HG03064 (cell line): Measurements from ENCODE around the gene EEF1AKMT1.

Experiments used
- ATAC-seq: cut with Tn5 transposase; IDR thresholded peaks from one replicate; pipeline ENCODE4 v1.9.1; 2021; ENCODE audit warnings: low read depth; ENCODE audit not compliant: unreplicated experiment

Gene EEF1AKMT1

DNA sequence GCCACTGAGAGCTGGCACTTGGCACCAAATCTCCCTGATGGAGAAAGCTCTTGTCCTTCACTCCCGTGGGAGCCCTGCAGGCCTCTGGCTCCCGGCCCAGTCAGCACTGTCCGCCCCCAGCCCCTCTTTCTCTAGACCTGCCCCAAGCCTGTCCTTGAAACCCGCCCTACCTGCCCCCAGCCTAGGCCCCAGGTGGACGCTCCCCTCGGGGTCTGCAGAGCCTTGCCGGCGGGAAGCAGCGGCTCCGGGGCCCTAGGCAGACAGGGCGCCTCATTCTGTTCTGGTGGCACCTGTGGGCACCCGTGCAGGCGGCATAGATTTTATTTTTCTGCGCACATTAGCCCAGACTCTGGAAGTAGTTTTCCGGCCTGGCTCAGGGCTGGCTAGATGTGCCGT is 52.7 kb downstream of the EEF1AKMT1 start:
- ATAC-seq, result no peak

DNA sequence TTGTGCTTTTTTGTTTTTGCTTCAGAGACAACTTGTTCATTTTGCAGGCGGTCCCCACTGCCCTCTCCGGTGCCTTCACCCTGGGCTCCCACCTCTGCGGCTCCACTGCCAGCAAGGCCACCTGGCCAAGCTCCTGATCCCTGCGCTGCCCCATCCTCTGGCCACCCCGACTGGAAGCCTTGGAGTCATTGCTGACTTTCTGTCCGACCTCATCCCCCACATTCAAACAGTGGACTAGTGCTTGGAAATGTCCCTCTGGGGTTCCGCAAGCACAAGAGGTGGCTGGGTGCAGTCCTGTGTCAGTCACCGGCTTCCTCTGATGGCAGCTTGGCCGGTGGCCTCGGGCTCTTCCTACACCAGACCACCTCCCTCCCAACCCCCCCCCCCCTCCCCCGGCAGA is 53.3 kb downstream of the EEF1AKMT1 start:
- ATAC-seq, result no peak

DNA sequence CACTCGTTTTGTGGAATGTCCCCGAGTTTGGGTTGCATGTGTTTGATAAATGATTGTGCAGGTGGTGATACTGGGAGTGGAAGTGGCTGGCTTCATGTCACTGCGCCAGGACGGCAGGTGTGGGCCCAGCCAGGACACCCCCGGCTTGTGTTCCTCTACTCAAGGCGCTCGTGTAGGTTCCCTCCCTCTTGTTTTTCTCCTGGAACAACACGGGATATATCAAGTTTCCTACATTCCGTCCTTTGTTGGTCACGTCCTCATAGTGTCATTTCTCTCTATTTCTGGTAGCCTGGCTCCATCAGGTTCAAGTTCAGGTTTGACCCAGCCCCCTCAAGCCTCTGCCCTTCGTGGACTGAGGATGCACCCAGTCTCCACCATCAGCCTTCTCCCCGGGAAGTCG is 54.0 kb downstream of the EEF1AKMT1 start:
- no peak for ATAC-seq

DNA sequence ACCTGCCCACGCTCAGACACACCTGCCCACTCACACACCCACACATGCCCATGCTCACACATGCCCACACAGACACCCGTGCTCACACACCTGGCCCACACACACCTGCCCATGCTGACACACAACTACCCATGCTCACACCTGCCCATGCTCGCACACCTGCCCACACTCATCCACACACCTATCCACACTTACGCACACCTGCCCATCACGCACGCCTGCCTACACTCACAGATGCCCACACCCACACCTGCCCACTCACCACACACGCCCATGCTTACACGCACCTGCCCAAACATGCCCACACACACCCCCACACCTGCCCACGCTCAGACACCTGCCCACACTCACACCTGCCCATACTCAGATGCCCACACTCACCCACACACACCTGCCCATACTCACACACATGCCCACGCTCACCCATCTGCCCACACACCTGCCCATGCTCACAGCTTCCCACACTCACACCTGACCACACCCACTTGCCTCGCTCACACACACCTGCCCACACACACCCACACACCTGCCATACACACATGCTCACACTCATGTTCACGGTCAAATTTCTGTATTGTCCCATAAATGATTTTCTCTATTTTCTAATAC is 54.7 kb downstream of the EEF1AKMT1 start:
- no peak for ATAC-seq

DNA sequence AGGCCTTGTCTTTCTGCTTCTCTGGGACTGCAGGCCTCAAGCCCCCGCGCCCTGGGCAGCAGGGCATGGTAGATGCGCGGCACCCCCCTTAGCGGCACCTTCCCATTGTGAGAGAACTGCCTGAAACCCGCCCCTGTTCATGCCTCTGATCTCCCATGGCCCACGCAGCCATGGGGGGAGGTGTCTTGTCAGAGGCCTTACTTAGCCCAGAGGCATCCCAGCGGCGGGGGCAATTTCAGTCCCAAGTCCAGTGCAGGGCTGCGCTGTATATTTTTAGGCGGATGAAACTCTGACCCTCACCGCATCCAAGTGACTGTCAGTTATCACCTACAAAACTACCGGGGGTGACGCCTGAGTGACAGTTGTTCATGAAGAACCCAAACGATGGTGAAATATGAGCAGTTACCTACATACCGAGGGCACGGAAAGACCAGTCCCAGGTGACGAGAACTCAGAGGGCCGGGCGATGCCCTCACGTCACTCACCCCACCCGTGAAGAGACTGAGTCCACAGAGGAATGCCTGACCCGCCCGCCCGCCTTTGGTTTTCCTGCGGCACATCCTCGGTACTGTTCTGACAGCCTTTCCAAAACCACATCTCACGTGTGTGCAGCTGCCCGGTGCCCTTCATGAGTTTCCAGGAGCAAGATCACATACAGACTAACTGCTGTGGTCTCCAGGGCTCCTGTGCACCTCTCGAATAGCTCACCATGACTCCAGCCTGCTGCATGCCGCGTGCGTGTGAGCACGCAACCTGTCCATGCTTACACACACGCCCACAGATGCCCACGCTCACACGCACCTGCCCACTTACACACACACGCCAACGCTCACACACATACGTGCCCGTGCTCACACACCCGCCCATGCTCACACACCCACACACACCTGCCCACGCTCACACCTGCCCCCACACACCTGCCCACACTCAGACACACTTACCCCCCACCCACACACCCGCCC is 55.9 kb downstream of the EEF1AKMT1 start:
- no peak for ATAC-seq

DNA sequence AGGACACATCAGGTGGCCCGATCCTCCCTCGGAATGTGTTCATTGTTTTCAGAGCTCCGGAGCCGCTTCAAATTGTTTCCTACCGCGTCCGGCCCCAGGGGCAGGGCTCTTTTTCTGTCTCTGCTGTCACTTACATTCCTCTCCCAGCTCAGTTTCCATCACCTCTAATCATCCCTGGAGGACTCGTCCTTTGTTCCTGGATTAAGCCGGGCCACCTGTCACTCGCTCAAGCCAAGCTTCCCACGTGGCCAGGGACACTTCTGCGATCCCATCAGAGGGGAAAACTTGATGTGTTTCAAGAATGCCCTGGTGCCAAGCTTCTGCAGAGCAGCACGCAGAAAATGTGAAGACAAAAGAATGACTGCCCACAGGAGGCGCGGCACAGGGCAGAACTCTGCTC is 56.8 kb downstream of the EEF1AKMT1 start:
- no peak for ATAC-seq

DNA sequence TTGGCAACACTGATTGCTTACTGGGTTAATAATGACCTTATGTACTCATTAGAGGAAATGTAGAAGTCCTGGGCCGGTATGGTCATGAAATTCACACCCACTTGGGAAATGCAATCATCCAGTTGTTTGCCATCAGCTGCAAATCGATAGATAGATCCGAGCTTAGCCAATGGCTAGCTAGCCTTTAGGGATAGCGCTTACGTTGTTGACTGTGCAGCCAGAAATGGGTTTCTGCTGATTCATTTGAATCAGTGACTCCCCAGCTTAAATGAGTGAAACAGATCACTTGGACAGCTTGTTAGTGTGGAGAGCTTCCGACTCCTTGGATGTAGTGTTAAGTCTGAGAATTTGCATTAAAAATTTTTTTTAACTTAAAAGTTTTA is 58.4 kb downstream of the EEF1AKMT1 start:
- ATAC-seq, result no peak

DNA sequence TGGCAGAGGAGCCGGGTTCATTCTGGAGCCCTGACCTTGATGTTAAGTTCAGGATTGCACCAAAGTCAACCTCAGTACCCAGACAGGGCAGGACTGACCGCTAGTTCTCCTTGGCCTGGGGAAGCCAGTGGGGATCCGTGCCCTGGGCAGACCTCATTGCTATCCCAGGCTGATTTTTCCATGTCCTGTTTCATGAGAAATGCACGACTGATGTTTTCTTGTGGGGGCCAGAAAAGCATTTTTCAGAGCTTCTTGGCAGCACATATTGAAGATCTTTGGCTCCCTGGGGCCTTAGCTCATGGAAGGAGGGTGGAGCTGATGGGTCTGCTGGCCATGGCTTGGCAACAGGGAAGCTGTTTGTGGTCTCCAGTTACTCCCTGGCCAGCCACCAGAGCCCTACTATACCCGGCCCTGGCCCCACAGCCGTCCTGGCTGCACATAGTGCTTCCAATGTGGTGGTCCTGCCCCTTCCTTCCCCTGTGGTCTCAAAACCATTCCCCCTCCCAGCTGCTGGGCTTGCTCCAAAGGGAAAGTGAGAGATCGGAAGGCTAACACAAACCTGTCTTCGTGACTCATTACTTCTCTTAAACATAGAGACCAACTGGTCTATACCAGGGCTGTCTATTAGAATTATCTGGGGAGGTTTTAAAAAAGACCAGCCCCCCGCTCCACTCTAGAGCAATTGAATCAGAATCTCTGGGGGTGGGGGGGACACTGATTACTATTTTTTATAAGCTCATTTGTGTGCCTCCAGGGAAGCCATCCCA is 59.0 kb downstream of the EEF1AKMT1 start:
- ATAC-seq, result no peak

DNA sequence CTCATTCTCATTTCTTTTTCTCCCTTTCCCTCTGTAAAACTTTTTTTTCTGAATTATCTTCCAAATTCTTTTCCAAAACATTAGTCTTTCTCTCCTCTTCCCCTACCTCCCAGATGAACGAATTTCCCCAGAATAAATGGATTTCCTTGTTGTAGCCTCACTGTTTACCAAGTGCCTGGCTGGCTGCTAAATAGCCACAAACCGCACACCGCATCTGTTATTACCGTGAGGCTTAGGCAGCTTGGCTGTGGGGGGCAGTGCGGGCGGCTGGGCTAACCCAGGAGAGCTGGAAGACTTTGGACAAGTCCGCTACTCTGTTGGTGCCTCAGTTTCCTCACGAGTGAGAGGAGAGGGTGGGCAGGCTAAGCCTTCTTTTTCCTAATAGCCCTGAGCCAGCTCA is 59.6 kb downstream of the EEF1AKMT1 start:
- ATAC-seq, result no peak

DNA sequence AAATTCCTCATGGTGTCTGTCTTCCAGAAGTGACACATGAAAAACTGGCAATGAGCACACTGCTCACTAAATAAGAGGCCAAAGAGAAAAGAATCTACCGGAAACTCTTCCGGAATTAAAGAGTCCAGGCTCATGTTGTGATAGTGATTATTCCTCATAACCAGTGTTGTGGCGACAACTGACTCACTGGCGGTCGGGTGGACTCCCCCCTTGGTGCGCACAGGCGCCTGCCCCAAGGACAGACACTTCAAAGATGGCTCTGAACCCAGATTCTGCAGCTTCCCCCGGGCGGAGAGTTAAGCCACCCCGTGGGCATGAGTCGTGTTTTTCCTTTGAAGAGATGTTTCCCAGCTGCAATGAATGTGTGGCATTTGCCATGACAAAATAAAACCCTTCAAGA is 60.0 kb downstream of the EEF1AKMT1 start:
- ATAC-seq, result no peak

DNA sequence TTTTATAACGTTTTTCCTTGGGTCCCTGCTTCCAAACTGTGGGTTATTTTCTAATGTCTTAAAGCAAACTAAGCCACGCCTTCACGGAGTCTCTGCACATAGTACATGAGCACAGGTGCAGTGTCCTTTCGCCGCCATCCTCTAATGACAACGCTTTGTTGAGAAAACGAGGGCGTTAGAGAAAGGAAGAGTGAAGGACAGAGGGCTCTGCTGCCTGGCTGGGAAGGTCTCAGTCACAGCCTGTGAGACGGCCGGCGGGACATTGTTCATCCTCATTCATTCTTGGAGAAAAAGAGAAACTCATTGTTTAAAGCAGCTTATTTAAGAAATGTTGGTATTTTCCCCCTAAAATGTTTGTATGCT is 60.8 kb downstream of the EEF1AKMT1 start:
- no peak for ATAC-seq

DNA sequence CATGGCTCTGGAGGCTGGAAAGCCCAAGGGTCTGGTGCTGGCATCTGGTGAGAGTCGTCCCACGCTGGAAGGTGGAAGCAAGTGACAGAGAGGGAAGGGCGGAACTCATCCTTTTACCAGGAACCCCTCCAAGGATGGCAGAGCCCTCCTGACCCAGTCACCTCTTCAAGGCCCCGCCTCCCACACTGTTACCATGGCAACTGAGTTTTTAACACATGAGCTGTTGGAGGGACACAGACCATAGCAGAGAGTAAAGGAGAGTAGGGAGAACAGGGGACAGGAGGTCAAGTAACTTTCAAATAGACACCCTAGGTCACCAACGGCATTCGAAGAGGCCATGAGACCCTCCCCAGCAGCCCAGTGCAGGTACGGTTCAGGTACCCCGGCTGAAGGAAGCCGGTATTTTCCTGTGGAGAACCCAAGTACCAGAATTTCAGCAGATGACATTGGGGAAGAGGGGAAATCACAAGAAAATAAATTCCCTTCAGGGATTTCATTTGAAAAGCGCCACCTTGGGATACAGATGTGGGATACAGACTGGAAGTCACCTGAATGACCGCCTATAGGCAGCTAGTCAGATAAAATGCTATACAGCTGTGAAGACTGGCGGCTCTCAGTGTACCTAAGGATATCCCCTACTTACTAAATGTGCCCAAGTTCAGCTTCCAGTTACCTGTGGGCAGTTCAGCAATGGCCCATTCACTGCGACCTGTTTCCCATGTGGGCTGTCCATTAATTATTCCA is 62.3 kb downstream of the EEF1AKMT1 start:
- no peak for ATAC-seq

DNA sequence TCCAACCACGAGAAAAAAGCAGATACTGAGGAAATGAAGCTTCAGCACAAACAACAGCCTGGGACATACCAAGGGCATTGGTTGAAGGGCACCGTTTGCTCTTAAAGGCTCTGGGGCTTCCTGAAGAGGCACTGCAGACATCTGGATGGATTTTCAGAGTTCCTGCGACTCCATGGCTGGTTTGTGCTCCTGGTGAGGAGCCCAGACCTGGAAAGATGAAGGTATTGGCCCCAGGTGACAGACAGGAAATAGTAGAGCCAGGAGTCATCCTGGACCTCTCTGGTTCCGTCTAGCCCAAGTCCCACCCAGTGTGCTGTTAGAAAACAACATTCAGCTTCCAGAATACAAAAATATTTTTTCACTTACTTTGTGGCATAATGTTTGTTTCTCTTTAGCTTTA is 64.0 kb downstream of the EEF1AKMT1 start:
- ATAC-seq, result no peak

DNA sequence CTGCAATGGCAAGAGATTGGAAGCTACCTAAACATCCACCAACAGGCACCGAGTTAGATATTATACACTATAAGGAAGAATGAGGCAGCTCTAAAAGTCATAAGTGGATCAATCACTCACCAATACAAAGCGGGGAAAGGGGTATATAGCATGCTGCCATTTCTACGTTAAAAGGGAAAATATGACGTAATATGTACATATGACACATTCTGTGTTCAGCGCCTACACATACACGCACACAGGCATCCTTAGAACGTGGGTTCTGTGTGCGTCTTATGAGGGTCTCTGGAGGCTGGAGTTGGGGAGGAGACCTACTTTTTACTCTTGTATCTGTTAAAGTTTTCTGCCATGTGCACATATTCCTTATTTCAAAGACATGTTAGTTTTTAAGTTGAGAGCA is 64.4 kb downstream of the EEF1AKMT1 start:
- ATAC-seq, result no peak

DNA sequence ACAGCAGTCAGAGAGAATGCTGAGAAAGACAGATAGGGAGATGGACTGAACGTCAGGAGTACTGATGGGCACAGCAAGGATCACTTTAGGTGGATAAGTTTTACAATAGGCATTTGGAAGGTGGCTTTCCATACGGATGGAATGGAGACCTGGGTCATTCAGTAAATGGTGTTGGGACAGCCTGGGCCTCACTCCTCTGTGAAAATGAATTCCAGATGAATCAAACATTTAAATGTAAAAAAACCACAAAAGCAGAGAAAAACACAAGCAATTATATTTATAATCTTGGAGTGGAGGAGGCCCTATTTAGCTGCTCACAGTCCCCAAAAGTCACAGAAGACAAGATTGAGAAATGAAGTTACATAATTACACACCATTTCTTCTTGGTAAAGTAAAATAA is 65.5 kb downstream of the EEF1AKMT1 start:
- no peak for ATAC-seq

DNA sequence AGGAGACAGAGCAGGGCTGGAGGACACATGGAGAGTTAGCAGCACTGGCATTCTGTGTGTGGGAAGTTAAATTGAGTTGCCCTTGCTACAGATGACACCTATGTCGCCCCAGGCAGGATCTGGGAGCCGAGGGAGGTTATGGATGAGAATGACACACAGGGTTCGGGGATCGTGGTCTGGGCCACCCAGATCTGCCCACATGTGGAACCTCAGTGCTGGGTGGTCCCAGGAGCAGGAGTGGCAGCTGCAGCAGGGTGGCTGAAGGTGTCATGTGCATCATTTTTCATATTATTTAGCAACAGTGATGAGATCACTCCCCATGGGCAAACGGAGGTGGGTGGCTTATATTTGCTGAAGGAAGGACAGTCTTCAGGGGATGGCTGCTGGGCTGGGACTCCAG is 67.1 kb downstream of the EEF1AKMT1 start:
- ATAC-seq, result no peak

DNA sequence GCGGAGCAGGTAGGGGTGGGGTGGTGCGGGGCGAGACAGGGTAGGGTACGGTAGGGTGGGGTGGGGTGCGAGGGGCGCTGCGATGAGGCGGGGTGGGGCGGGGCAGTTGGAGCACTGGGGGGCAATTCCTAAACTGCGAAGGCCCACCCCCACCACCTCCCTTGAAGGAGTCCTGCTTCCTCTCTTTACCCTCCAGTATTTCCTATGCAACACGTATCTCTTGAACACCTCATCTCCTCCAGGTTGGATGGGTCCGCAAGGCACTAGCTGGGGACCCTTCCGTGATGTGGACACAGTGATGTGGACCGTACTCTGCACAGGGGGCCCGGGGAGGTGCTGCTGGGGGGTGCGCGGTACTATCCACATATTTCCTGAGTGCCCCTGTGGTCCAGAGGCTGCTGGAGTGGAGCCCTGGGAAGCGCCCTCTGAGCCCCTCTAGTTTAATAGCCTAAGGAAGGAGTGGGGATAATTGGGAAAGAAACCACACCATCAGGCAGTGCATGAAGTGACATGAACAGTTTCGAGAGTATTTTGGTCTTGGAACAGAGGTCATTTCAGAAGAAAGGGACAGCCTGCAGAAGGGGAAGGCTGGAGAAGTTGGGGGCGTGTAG is 69.2 kb downstream of the EEF1AKMT1 start:
- no peak for ATAC-seq

DNA sequence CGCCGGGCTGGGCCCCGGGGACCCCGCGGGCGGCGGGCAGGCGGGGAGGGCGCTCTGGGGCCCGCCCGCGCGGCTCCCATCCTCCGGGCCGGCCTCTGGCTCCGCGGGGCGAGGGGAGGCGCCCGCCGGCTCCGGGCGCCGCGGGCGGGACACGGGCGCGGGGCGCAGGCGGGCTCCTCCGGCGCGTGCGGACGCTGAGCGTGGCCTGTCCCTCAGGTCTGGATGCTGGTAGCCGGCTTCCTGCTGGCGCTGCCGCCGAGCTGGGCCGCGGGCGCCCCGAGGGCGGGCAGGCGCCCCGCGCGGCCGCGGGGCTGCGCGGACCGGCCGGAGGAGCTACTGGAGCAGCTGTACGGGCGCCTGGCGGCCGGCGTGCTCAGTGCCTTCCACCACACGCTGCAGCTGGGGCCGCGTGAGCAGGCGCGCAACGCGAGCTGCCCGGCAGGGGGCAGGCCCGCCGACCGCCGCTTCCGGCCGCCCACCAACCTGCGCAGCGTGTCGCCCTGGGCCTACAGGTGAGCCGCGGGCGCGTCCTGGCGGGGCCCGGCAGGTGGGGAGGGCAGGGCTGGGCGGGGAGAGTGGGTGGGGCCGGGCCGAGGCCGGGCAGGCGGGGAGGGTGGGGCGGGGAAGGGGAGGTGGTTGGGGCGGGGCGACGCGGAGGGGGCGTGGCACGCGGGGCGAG is 69.8 kb downstream of the EEF1AKMT1 start:
- ATAC-seq, result peak; percentile 85

DNA sequence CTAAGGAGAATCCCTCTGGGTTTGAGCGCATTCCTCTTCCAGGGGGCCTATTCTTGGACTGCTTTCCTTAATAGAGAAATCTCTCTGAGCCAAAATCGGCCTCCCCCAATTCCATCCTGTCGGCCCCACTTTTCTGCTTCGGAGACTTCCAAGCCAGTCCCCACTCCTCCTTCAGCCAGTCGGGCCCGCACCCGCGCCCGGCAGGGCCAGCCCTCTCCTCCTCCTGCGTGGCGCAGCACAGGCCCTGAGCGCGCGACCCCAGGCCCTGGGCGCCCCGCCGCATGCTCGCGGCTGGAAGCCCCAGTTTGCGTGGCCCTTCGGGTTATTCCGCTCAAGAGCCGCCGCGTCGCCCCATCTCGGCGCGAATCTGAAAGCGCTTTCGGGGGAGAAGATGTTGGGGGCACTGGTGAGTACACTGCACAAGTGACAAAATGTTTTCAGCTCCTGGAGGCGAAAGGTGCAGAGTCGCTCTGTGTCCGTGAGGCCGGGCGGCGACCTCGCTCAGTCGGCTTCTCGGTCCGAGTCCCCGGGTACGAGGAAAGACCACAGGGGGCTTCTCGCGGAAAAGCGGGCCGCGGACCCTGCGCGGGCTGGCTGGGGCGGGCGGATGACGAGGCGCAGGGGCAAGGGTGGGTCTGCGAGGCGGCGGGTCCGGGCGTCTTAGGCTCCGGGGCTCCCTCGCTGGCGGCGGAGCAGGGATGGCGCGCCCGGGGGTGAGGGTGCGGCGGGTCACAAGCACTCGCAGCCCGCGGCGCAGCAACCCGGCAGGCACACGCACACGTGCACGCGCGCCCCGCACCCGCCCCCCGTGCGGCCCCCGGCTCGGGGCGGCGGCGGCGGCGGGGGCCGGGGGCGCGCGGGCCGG is 70.6 kb downstream of the EEF1AKMT1 start, which contains the start of gene IL17D:
Gene IL17D, plus strand, starts transcription at position 785 of the 865 bp plus-strand sequence. CDS start 303 bp downstream, outside the sequence.
- peak; percentile 12 for ATAC-seq
